ENCODE measurements around the gene ATP11A.
"Not testable (repeated sequence)": the region's sequence is repeated elsewhere in the genome, so short reads cannot be mapped to it uniquely, and the experiment has no call there.

DNA sequence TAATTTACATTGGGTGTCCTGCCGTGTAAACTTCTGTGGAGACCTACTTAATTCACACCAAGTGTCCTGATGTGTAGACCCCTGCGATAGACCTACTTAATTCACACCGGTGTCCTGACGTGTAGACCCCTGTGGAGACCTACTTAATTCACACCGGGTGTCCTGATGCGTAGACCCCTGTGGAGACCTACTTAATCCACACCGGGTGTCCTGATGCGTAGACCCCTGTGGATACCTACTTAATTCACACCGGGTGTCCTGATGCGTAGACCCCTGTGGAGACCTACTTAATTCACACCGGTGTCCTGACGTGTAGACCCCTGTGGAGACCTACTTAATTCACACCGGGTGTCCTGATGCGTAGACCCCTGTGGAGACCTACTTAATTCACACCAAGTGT, 97.0 kb downstream of the ATP11A start:
- TF ChIP-seq, protein P1, sequence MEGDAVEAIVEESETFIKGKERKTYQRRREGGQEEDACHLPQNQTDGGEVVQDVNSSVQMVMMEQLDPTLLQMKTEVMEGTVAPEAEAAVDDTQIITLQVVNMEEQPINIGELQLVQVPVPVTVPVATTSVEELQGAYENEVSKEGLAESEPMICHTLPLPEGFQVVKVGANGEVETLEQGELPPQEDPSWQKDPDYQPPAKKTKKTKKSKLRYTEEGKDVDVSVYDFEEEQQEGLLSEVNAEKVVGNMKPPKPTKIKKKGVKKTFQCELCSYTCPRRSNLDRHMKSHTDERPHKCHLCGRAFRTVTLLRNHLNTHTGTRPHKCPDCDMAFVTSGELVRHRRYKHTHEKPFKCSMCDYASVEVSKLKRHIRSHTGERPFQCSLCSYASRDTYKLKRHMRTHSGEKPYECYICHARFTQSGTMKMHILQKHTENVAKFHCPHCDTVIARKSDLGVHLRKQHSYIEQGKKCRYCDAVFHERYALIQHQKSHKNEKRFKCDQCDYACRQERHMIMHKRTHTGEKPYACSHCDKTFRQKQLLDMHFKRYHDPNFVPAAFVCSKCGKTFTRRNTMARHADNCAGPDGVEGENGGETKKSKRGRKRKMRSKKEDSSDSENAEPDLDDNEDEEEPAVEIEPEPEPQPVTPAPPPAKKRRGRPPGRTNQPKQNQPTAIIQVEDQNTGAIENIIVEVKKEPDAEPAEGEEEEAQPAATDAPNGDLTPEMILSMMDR (tag by site-specific recombination; IDR thresholded peaks at IDR 0.05), result not testable (repeated sequence)
- TF ChIP-seq SP2 (tag by site-specific recombination; IDR thresholded peaks at IDR 0.05); ZNF133 (tag by site-specific recombination; IDR thresholded peaks at IDR 0.05); ZNF670 (tag by site-specific recombination; IDR thresholded peaks at IDR 0.05; ENCODE audit: low read depth); SETDB1 (IDR thresholded peaks at IDR 0.05; ENCODE audit: insufficient read length, low read length); ZNF202 (tag by site-specific recombination; IDR thresholded peaks at IDR 0.05; ENCODE audit: borderline replicate concordance); ZNF350 (tag by site-specific recombination; IDR thresholded peaks at IDR 0.05); SALL2 (tag by site-specific recombination; IDR thresholded peaks at IDR 0.05; ENCODE audit: borderline replicate concordance); KLF16 (tag by site-specific recombination; IDR thresholded peaks at IDR 0.05); YY1 (tag by site-specific recombination; IDR thresholded peaks at IDR 0.05); BCL11A (tag by site-specific recombination; IDR thresholded peaks at IDR 0.05; ENCODE audit: low read depth); ZNF423 (tag by site-specific recombination; IDR thresholded peaks at IDR 0.05): not testable (repeated sequence)
- TF ChIP-seq, protein P2, sequence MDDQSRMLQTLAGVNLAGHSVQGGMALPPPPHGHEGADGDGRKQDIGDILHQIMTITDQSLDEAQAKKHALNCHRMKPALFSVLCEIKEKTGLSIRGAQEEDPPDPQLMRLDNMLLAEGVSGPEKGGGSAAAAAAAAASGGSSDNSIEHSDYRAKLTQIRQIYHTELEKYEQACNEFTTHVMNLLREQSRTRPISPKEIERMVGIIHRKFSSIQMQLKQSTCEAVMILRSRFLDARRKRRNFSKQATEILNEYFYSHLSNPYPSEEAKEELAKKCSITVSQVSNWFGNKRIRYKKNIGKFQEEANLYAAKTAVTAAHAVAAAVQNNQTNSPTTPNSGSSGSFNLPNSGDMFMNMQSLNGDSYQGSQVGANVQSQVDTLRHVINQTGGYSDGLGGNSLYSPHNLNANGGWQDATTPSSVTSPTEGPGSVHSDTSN (CRISPR knock-in tag; IDR thresholded peaks at IDR 0.05), result not testable (repeated sequence)
- TF ChIP-seq, protein P3, sequence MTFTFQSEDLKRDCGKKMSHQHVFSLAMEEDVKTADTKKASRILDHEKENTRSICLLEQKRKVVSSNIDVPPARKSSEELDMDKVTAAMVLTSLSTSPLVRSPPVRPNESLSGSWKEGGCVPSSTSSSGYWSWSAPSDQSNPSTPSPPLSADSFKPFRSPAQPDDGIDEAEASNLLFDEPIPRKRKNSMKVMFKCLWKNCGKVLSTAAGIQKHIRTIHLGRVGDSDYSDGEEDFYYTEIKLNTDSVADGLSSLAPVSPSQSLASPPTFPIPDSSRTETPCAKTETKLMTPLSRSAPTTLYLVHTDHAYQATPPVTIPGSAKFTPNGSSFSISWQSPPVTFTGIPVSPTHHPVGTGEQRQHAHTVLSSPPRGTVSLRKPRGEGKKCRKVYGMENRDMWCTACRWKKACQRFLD (tag by site-specific recombination; IDR thresholded peaks at IDR 0.05), result not testable (repeated sequence)

Data from HEK293 (cell line).